ENCODE measurements around the gene KRT71. TPM values are rescaled to one million over a fixed set of nuclear protein-coding genes. Genes with fewer than 3 reads are reported as not detected.

The KRT71 gene
- total RNA-seq, 1 experiment from 2014 or later = not detected

GRCh38 chr12:52570511-52570910 is 17.6 kb upstream of the KRT71 start:
- no TSS peak for BruUV-seq (replicated peaks)
- Histone ChIP-seq H3K9me3 (ENCODE audit: control insufficient read depth in 1 of 2, insufficient read depth in 1 of 2, low read depth in 1 of 2, low read length in 2 of 2) (no peaks in the 10 kb centered on the region), H3K36me3 (ENCODE audit: control insufficient read depth in 1 of 2, insufficient read depth in 2 of 2, low read length in 2 of 2) (no peaks in the 10 kb centered on the region), H3K4me3 (replicated peaks in 1 of 2; ENCODE audit: low read depth in 1 of 2, low read length in 2 of 2) (no peak overlapping the region), H3K27ac (ENCODE audit: low read depth, low read length) (no peak overlapping the region), H3K9me2 (ENCODE audit: insufficient read depth) (no peaks in the 10 kb centered on the region), H4K20me1 (ENCODE audit: insufficient read depth) (no peaks in the 10 kb centered on the region), H3K27me3 (ENCODE audit: insufficient read depth, low read length) (no peaks in the 10 kb centered on the region), H3K4me1 (ENCODE audit: control insufficient read depth in 1 of 2, insufficient read depth in 2 of 2, low read length in 2 of 2) (no peaks in the 10 kb centered on the region), H2AFZ (ENCODE audit: low read depth, low read length, poor library complexity, severe bottlenecking) (no peak overlapping the region), H3K79me2 (ENCODE audit: insufficient read depth, low read length) (no peaks in the 10 kb centered on the region), H3K9ac (ENCODE audit: low read length) (no peak overlapping the region), H3K4me2 (ENCODE audit: low read length) (no peak overlapping the region)
- DNase-seq (ENCODE audit: low read depth, low spot score) (no peak), ATAC-seq (no peak)
- POLR2A ChIA-PET = no interaction called here
- RAD21 ChIA-PET (ENCODE audit: low non-redundant PET in 1 of 2, low total read pairs in 2 of 2, uncharacterized antibody in 2 of 2, unreplicated experiment in 2 of 2) = no interaction called here
- intact Hi-C loops (cut with micrococcal nuclease) = no loop called here
- CTCF ChIA-PET = no interaction called here
- TF ChIP-seq ELF1 (IDR thresholded peaks at IDR 0.05; ENCODE audit: borderline replicate concordance, low read depth) (no peak), POLR2A (IDR thresholded peaks at IDR 0.05; ENCODE audit: borderline replicate concordance, extremely low read depth, insufficient read depth, insufficient read length) (no peak), EZH2phosphoT487 (IDR thresholded peaks at IDR 0.05; ENCODE audit: borderline replicate concordance) (no peak), FOSL1 (IDR thresholded peaks at IDR 0.05; ENCODE audit: low read depth) (no peak), SIN3A (IDR thresholded peaks at IDR 0.05; ENCODE audit: low read depth) (no peak), YY1 (IDR thresholded peaks at IDR 0.05; ENCODE audit: extremely low read depth, insufficient replicate concordance, low read depth, low read length) (no peak), EZH2 (IDR thresholded peaks at IDR 0.05) (no peak), TCF7L2 (IDR thresholded peaks at IDR 0.05; ENCODE audit: borderline replicate concordance, extremely low read depth, insufficient read depth, insufficient read length) (no peak), ZFX (IDR thresholded peaks at IDR 0.05) (no peak), ZBTB33 (IDR thresholded peaks at IDR 0.05; ENCODE audit: extremely low read depth, insufficient replicate concordance, low read length) (no peak), CTCF (IDR thresholded peaks at IDR 0.05 in 2 of 3, conservative IDR thresholded peaks at IDR 0.05 in 1 of 3; ENCODE audit: borderline replicate concordance in 1 of 3, insufficient read depth in 1 of 3, low read depth in 2 of 3, low read length in 2 of 3) (no peak), CBX3 (IDR thresholded peaks at IDR 0.05; ENCODE audit: low read depth) (no peak), RAD21 (IDR thresholded peaks at IDR 0.05; ENCODE audit: low read depth) (no peak), ZNF274 (IDR thresholded peaks at IDR 0.05; ENCODE audit: low read depth, low read length) (no peak), CEBPB (IDR thresholded peaks at IDR 0.05; ENCODE audit: low read depth) (no peak)
